ENCODE results near the gene GPR142.

- TF ChIP-seq RNF2 (IDR thresholded peaks at IDR 0.05; ENCODE audit: borderline replicate concordance, low read depth, low read length, missing control alignments, poor library complexity, severe bottlenecking), result no peak
- TF ChIP-seq CEBPB (IDR thresholded peaks at IDR 0.05; ENCODE audit: low read depth, low read length), result no peak
- no peak for TF ChIP-seq SRF (IDR thresholded peaks at IDR 0.05; ENCODE audit: low read depth, low read length)
- TF ChIP-seq CTCF (IDR thresholded peaks at IDR 0.05; ENCODE audit: control extremely low read depth in 1 of 3, insufficient read depth in 1 of 3, low read depth in 1 of 3, low read length in 3 of 3), result no peak
- TF ChIP-seq HDAC2 (IDR thresholded peaks at IDR 0.05; ENCODE audit: borderline replicate concordance in 1 of 2, low read depth in 2 of 2, low read length in 2 of 2), result no peak
- TF ChIP-seq TCF12 (IDR thresholded peaks at IDR 0.05; ENCODE audit: low read depth, low read length), result no peak
- no peak for TF ChIP-seq POLR2AphosphoS5 (IDR thresholded peaks at IDR 0.05; ENCODE audit: low read depth, low read length)
- no peak for TF ChIP-seq ASH2L (IDR thresholded peaks at IDR 0.05; ENCODE audit: low read length)
- TF ChIP-seq EZH2 (IDR thresholded peaks at IDR 0.05; ENCODE audit: low read depth, low read length, severe bottlenecking), result no peak
- no peak for TF ChIP-seq RAD21 (IDR thresholded peaks at IDR 0.05 in 1 of 2, conservative IDR thresholded peaks at IDR 0.05 in 1 of 2; ENCODE audit: low read depth in 2 of 2, low read length in 2 of 2)
- TF ChIP-seq ZNF274 (IDR thresholded peaks at IDR 0.05; ENCODE audit: borderline replicate concordance, extremely low read depth, low read length), result no peak
- TF ChIP-seq GTF2F1 (IDR thresholded peaks at IDR 0.05; ENCODE audit: borderline replicate concordance, low read depth, low read length), result no peak
- TF ChIP-seq GABPA (IDR thresholded peaks at IDR 0.05; ENCODE audit: borderline replicate concordance, insufficient read depth, low read length), result no peak
- no peak for TF ChIP-seq CBX5 (IDR thresholded peaks at IDR 0.05; ENCODE audit: low read depth, low read length)
Observed at GRCh38 chr17:74332017-74332650, 35.2 kb upstream of the GPR142 start.

Data from H1 (cell line).